Measurements from ENCODE around the gene GALNT17.

The GALNT17 gene

GRCh38 chr7:71548746-71549145 lies 416.8 kb downstream of the GALNT17 start:
- Histone ChIP-seq H3K4me3 (ENCODE audit: low read depth, low read length) (no peak overlapping the region), H3K79me2 (ENCODE audit: control insufficient read depth, insufficient read depth, low read length, unreplicated experiment) (no peaks in the 10 kb centered on the region), H2AFZ (ENCODE audit: low read length, unreplicated experiment) (no peak overlapping the region), H3K36me3 (ENCODE audit: insufficient read depth, low read length) (no peaks in the 10 kb centered on the region), H3K27ac (ENCODE audit: low read depth, low read length) (no peak overlapping the region), H3K27me3 (ENCODE audit: insufficient read depth, low read length) (no peaks in the 10 kb centered on the region), H3K4me1 (ENCODE audit: control insufficient read depth, insufficient read depth, low read length, unreplicated experiment) (no peaks in the 10 kb centered on the region)

GRCh38 chr7:71553306-71553705 lies 421.4 kb downstream of the GALNT17 start:
- H3K79me2 ChIP-seq (ENCODE audit: control insufficient read depth, insufficient read depth, low read length, unreplicated experiment): no peaks in the 10 kb centered on the region
- H3K36me3 ChIP-seq (ENCODE audit: insufficient read depth, low read length): no peaks in the 10 kb centered on the region
- no peaks in the 10 kb centered on the region for H3K4me1 ChIP-seq (ENCODE audit: control insufficient read depth, insufficient read depth, low read length, unreplicated experiment)
- H3K27ac ChIP-seq (ENCODE audit: low read depth, low read length): no peak overlapping the region
- no peaks in the 10 kb centered on the region for H3K27me3 ChIP-seq (ENCODE audit: insufficient read depth, low read length)
- no peak overlapping the region for H2AFZ ChIP-seq (ENCODE audit: low read length, unreplicated experiment)
- H3K4me3 ChIP-seq (ENCODE audit: low read depth, low read length): no peak overlapping the region

- no peak overlapping the region for H3K27ac ChIP-seq (ENCODE audit: low read depth, low read length)
- no peaks in the 10 kb centered on the region for H3K36me3 ChIP-seq (ENCODE audit: insufficient read depth, low read length)
- no peak overlapping the region for H2AFZ ChIP-seq (ENCODE audit: low read length, unreplicated experiment)
- no peak overlapping the region for H3K4me3 ChIP-seq (ENCODE audit: low read depth, low read length)
- no peaks in the 10 kb centered on the region for H3K27me3 ChIP-seq (ENCODE audit: insufficient read depth, low read length)
- no peaks in the 10 kb centered on the region for H3K4me1 ChIP-seq (ENCODE audit: control insufficient read depth, insufficient read depth, low read length, unreplicated experiment)
- no peaks in the 10 kb centered on the region for H3K79me2 ChIP-seq (ENCODE audit: control insufficient read depth, insufficient read depth, low read length, unreplicated experiment)
Observed at GRCh38 chr7:71555758-71556157, 423.8 kb downstream of the GALNT17 start.

- no peak overlapping the region for H2AFZ ChIP-seq (ENCODE audit: low read length, unreplicated experiment)
- no peaks in the 10 kb centered on the region for H3K27me3 ChIP-seq (ENCODE audit: insufficient read depth, low read length)
- H3K79me2 ChIP-seq (ENCODE audit: control insufficient read depth, insufficient read depth, low read length, unreplicated experiment): no peaks in the 10 kb centered on the region
- no peaks in the 10 kb centered on the region for H3K4me1 ChIP-seq (ENCODE audit: control insufficient read depth, insufficient read depth, low read length, unreplicated experiment)
- no peak overlapping the region for H3K4me3 ChIP-seq (ENCODE audit: low read depth, low read length)
- H3K36me3 ChIP-seq (ENCODE audit: insufficient read depth, low read length): no peaks in the 10 kb centered on the region
- no peak overlapping the region for H3K27ac ChIP-seq (ENCODE audit: low read depth, low read length)
Observed at GRCh38 chr7:71558806-71559613, 427.1 kb downstream of the GALNT17 start.

- Histone ChIP-seq H3K4me3 (ENCODE audit: low read depth, low read length) (no peak overlapping the region), H2AFZ (ENCODE audit: low read length, unreplicated experiment) (no peak overlapping the region), H3K27me3 (ENCODE audit: insufficient read depth, low read length) (no peaks in the 10 kb centered on the region), H3K27ac (ENCODE audit: low read depth, low read length) (no peak overlapping the region), H3K79me2 (ENCODE audit: control insufficient read depth, insufficient read depth, low read length, unreplicated experiment) (no peaks in the 10 kb centered on the region), H3K4me1 (ENCODE audit: control insufficient read depth, insufficient read depth, low read length, unreplicated experiment) (no peaks in the 10 kb centered on the region), H3K36me3 (ENCODE audit: insufficient read depth, low read length) (no peaks in the 10 kb centered on the region)
Observed at GRCh38 chr7:71560354-71560995, 428.5 kb downstream of the GALNT17 start.

GRCh38 chr7:71563276-71563675 lies 431.3 kb downstream of the GALNT17 start:
- no peak overlapping the region for H3K27ac ChIP-seq (ENCODE audit: low read depth, low read length)

GRCh38 chr7:71566376-71566775 lies 434.4 kb downstream of the GALNT17 start:
- Histone ChIP-seq H3K4me3 (ENCODE audit: low read depth, low read length) (no peak overlapping the region), H3K27ac (ENCODE audit: low read depth, low read length) (no peak overlapping the region), H3K79me2 (ENCODE audit: control insufficient read depth, insufficient read depth, low read length, unreplicated experiment) (no peaks in the 10 kb centered on the region), H2AFZ (ENCODE audit: low read length, unreplicated experiment) (no peak overlapping the region), H3K27me3 (ENCODE audit: insufficient read depth, low read length) (no peaks in the 10 kb centered on the region), H3K4me1 (ENCODE audit: control insufficient read depth, insufficient read depth, low read length, unreplicated experiment) (no peaks in the 10 kb centered on the region), H3K36me3 (ENCODE audit: insufficient read depth, low read length) (no peaks in the 10 kb centered on the region)

More at GRCh38 chr7:71563276-71563675, 431.3 kb downstream of the GALNT17 start:
- Histone ChIP-seq H3K4me3 (ENCODE audit: low read depth, low read length) (no peak overlapping the region), H3K27me3 (ENCODE audit: insufficient read depth, low read length) (no peaks in the 10 kb centered on the region), H3K4me1 (ENCODE audit: control insufficient read depth, insufficient read depth, low read length, unreplicated experiment) (no peaks in the 10 kb centered on the region), H3K79me2 (ENCODE audit: control insufficient read depth, insufficient read depth, low read length, unreplicated experiment) (no peaks in the 10 kb centered on the region), H2AFZ (ENCODE audit: low read length, unreplicated experiment) (no peak overlapping the region), H3K36me3 (ENCODE audit: insufficient read depth, low read length) (no peaks in the 10 kb centered on the region)

- no peaks in the 10 kb centered on the region for H3K27me3 ChIP-seq (ENCODE audit: insufficient read depth, low read length)
- H2AFZ ChIP-seq (ENCODE audit: low read length, unreplicated experiment): no peak overlapping the region
- H3K79me2 ChIP-seq (ENCODE audit: control insufficient read depth, insufficient read depth, low read length, unreplicated experiment): no peaks in the 10 kb centered on the region
- H3K4me1 ChIP-seq (ENCODE audit: control insufficient read depth, insufficient read depth, low read length, unreplicated experiment): no peaks in the 10 kb centered on the region
- no peaks in the 10 kb centered on the region for H3K36me3 ChIP-seq (ENCODE audit: insufficient read depth, low read length)
- no peak overlapping the region for H3K4me3 ChIP-seq (ENCODE audit: low read depth, low read length)
- no peak overlapping the region for H3K27ac ChIP-seq (ENCODE audit: low read depth, low read length)
Observed at GRCh38 chr7:71566991-71567390, 435.0 kb downstream of the GALNT17 start.

- no peaks in the 10 kb centered on the region for H3K79me2 ChIP-seq (ENCODE audit: control insufficient read depth, insufficient read depth, low read length, unreplicated experiment)
- no peaks in the 10 kb centered on the region for H3K36me3 ChIP-seq (ENCODE audit: insufficient read depth, low read length)
- no peak overlapping the region for H3K27ac ChIP-seq (ENCODE audit: low read depth, low read length)
- no peak overlapping the region for H3K4me3 ChIP-seq (ENCODE audit: low read depth, low read length)
- no peak overlapping the region for H2AFZ ChIP-seq (ENCODE audit: low read length, unreplicated experiment)
- H3K27me3 ChIP-seq (ENCODE audit: insufficient read depth, low read length): no peaks in the 10 kb centered on the region
- H3K4me1 ChIP-seq (ENCODE audit: control insufficient read depth, insufficient read depth, low read length, unreplicated experiment): no peaks in the 10 kb centered on the region
Observed at GRCh38 chr7:71574153-71574860, 442.4 kb downstream of the GALNT17 start.

GRCh38 chr7:71580027-71580426 lies 448.1 kb downstream of the GALNT17 start:
- Histone ChIP-seq H3K27me3 (ENCODE audit: insufficient read depth, low read length) (no peaks in the 10 kb centered on the region), H3K79me2 (ENCODE audit: control insufficient read depth, insufficient read depth, low read length, unreplicated experiment) (no peaks in the 10 kb centered on the region), H2AFZ (ENCODE audit: low read length, unreplicated experiment) (no peak overlapping the region)

More at GRCh38 chr7:71580027-71580426, 448.1 kb downstream of the GALNT17 start:
- H3K27ac ChIP-seq (ENCODE audit: low read depth, low read length): no peak overlapping the region
- no peaks in the 10 kb centered on the region for H3K4me1 ChIP-seq (ENCODE audit: control insufficient read depth, insufficient read depth, low read length, unreplicated experiment)
- no peak overlapping the region for H3K4me3 ChIP-seq (ENCODE audit: low read depth, low read length)
- no peaks in the 10 kb centered on the region for H3K36me3 ChIP-seq (ENCODE audit: insufficient read depth, low read length)
